HL-60 (cell line): ENCODE data around the gene HECW1.

Experiments used
- DNase-seq, 2 experiments: peaks; one replicate each; pipeline ENCODE4 v3.0.0-alpha.2; 2010 to 2020; ENCODE audit warnings: low read depth in 1 of 2, low spot score in 1 of 2
- H3K27ac ChIP-seq: fragments of 250-450 bp; sonication (Bioruptor Pico); replicated peaks from 2 replicates; pipeline ENCODE4 v1.5.1; 2020; ENCODE audit warnings: mild to moderate bottlenecking, moderate library complexity
- H3K27me3 ChIP-seq: fragments of 250-450 bp; sonication (Bioruptor Pico); 2 replicates; pipeline ENCODE4 v1.5.1; 2021; ENCODE audit warnings: mild to moderate bottlenecking, moderate library complexity; ENCODE audit not compliant: insufficient read depth, poor library complexity, severe bottlenecking
- H3K4me3 ChIP-seq: replicated peaks from 2 replicates; pipeline ENCODE4 v1.5.1; 2011; ENCODE audit warnings: mild to moderate bottlenecking, control low read depth, low read length; ENCODE audit not compliant: insufficient read depth
- GABPA ChIP-seq: IDR thresholded peaks from 2 replicates; pipeline ENCODE4 v1.6.1; 2012; ENCODE audit warnings: low read depth
- POLR2AphosphoS5 ChIP-seq: IDR thresholded peaks from 2 replicates; pipeline ENCODE4 v1.6.1; 2012; ENCODE audit warnings: low read depth
- REST ChIP-seq: IDR thresholded peaks from 2 replicates; pipeline ENCODE4 v1.6.1; 2012; ENCODE audit warnings: low read depth; ENCODE audit not compliant: insufficient replicate concordance
- SPI1 ChIP-seq: IDR thresholded peaks from 2 replicates; pipeline ENCODE4 v1.6.1; 2012; ENCODE audit warnings: low read depth, mild to moderate bottlenecking, borderline replicate concordance
- TF ChIP-seq, protein P1 (sequence below): IDR thresholded peaks from one replicate; pipeline ENCODE4 v1.5.1; 2011; ENCODE audit warnings: low read length, control low read depth, inconsistent platforms; ENCODE audit not compliant: insufficient read depth

Gene HECW1

GRCh38 chr7:43289826-43290225 is 177.4 kb downstream of the HECW1 start:
- no peak for DNase-seq
- TF ChIP-seq REST (no peak), GABPA (no peak), POLR2AphosphoS5 (no peak), SPI1 (no peak)
- TF ChIP-seq, protein P1, sequence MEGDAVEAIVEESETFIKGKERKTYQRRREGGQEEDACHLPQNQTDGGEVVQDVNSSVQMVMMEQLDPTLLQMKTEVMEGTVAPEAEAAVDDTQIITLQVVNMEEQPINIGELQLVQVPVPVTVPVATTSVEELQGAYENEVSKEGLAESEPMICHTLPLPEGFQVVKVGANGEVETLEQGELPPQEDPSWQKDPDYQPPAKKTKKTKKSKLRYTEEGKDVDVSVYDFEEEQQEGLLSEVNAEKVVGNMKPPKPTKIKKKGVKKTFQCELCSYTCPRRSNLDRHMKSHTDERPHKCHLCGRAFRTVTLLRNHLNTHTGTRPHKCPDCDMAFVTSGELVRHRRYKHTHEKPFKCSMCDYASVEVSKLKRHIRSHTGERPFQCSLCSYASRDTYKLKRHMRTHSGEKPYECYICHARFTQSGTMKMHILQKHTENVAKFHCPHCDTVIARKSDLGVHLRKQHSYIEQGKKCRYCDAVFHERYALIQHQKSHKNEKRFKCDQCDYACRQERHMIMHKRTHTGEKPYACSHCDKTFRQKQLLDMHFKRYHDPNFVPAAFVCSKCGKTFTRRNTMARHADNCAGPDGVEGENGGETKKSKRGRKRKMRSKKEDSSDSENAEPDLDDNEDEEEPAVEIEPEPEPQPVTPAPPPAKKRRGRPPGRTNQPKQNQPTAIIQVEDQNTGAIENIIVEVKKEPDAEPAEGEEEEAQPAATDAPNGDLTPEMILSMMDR: no peak
- H3K27me3 ChIP-seq: no peaks in the 10 kb centered on the region
- H3K4me3 ChIP-seq: no peak overlapping the region
- H3K27ac ChIP-seq: no peak overlapping the region

DNA sequence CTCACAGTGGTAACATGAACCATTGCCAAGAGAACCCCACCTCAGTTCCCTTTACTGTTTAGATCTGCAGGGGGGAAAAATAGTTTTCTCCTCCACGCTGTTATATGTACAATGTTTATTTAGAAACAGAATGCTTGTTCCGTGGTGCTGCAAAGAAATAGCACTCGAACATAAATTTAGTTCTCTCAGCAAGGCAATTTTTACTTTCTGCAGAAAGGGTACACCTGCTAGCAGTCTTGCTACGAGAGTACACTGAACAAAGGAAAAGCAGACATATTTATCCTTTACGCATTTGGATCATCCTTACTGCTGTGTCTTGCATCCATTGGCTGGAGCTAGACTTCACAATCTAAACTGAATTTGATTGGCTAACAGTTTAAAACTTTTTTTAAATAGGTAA is 178.5 kb downstream of the HECW1 start:
- Histone ChIP-seq H3K27me3 (no peaks in the 10 kb centered on the region), H3K27ac (no peak overlapping the region), H3K4me3 (no peak overlapping the region)
- no peak for DNase-seq
- TF ChIP-seq GABPA (no peak), POLR2AphosphoS5 (no peak), SPI1 (no peak)

GRCh38 chr7:43291789-43292188 is 179.3 kb downstream of the HECW1 start:
- TF ChIP-seq, protein P1: no peak
- no peak for TF ChIP-seq SPI1
- TF ChIP-seq GABPA: no peak
- no peak for TF ChIP-seq POLR2AphosphoS5
- no peak for TF ChIP-seq REST
- Histone ChIP-seq H3K27ac (no peak overlapping the region), H3K27me3 (no peaks in the 10 kb centered on the region), H3K4me3 (no peak overlapping the region)
- DNase-seq: no peak

- no peak for DNase-seq
- no peak overlapping the region for H3K4me3 ChIP-seq
- H3K27ac ChIP-seq: no peak overlapping the region
- H3K27me3 ChIP-seq: no peaks in the 10 kb centered on the region
- TF ChIP-seq, protein P1: no peak
- TF ChIP-seq SPI1 (no peak), REST (no peak), POLR2AphosphoS5 (no peak), GABPA (no peak)
These were observed 179.9 kb downstream of the HECW1 start for GRCh38 chr7:43292384-43292783.
